ENCODE measurements around the gene MAPKAP1.
A peak's percentile ranks its signal among the peaks of the same experiment; 100 is the strongest.

Gene MAPKAP1

GRCh38 chr9:125429476-125430160 is 277.4 kb downstream of the MAPKAP1 start:
- TF ChIP-seq CTCF (IDR thresholded peaks at IDR 0.05; ENCODE audit: insufficient read depth, low read depth, low read length, missing control alignments): no peak
- no peak for DNase-seq (ENCODE audit: low read depth)
- no peak overlapping the region for H3K4me3 ChIP-seq (ENCODE audit: low read length)

GRCh38 chr9:125428902-125429467 is 278.0 kb downstream of the MAPKAP1 start:
- no peak for TF ChIP-seq CTCF (IDR thresholded peaks at IDR 0.05; ENCODE audit: insufficient read depth, low read depth, low read length, missing control alignments)
- H3K4me3 ChIP-seq (ENCODE audit: low read length): no peak overlapping the region
- DNase-seq (ENCODE audit: low read depth): no peak

GRCh38 chr9:125428060-125428901 is 278.7 kb downstream of the MAPKAP1 start:
- DNase-seq (ENCODE audit: low read depth): peak; percentile 27
- peak; percentile 47 for TF ChIP-seq CTCF (IDR thresholded peaks at IDR 0.05; ENCODE audit: insufficient read depth, low read depth, low read length, missing control alignments)
- H3K4me3 ChIP-seq (ENCODE audit: low read length): no peak overlapping the region

GRCh38 chr9:125427556-125427955 is 279.5 kb downstream of the MAPKAP1 start:
- H3K4me3 ChIP-seq (ENCODE audit: low read length): no peak overlapping the region
- no peak for TF ChIP-seq CTCF (IDR thresholded peaks at IDR 0.05; ENCODE audit: insufficient read depth, low read depth, low read length, missing control alignments)
- DNase-seq (ENCODE audit: low read depth): no peak

GRCh38 chr9:125426926-125427325 is 280.1 kb downstream of the MAPKAP1 start:
- TF ChIP-seq CTCF (IDR thresholded peaks at IDR 0.05; ENCODE audit: insufficient read depth, low read depth, low read length, missing control alignments): no peak
- DNase-seq (ENCODE audit: low read depth): no peak
- no peak overlapping the region for H3K4me3 ChIP-seq (ENCODE audit: low read length)

GRCh38 chr9:125425901-125426515 is 281.0 kb downstream of the MAPKAP1 start:
- no peak for TF ChIP-seq CTCF (IDR thresholded peaks at IDR 0.05; ENCODE audit: insufficient read depth, low read depth, low read length, missing control alignments)
- no peak overlapping the region for H3K4me3 ChIP-seq (ENCODE audit: low read length)
- DNase-seq (ENCODE audit: low read depth): no peak
